Measurements from ENCODE around the gene ABHD13.

Gene ABHD13

DNA sequence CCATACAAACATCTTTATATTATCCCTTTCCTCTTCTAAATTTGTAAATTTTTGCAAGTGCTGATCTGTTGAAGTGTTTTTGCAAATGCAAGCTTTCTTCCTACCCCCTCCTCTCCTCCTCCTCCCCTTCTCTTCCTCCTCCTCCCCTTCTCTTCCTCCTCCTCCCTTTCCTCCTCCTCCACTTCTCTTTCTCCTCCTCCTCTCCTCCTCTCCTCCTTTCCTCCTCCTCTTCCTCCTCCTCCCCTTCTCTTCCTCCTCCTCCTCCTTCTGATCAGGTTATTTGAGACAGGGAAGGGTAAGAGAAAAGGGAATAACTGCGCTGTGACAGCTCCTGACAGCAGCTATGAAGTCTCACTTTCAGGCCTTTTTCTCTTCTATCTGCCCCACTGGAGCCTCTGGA is 60.3 kb downstream of the ABHD13 start:
- Histone ChIP-seq H3K79me2 (ENCODE audit: control insufficient read depth, insufficient read depth, low read length) (no peaks in the 10 kb centered on the region), H3K4me2 (ENCODE audit: low read length) (no peak overlapping the region)
- WGBS (ENCODE audit: extremely low coverage, insufficient coverage, low lambda C conversion rate) = no CpG with 5 or more reads among the region's 1 CpG

DNA sequence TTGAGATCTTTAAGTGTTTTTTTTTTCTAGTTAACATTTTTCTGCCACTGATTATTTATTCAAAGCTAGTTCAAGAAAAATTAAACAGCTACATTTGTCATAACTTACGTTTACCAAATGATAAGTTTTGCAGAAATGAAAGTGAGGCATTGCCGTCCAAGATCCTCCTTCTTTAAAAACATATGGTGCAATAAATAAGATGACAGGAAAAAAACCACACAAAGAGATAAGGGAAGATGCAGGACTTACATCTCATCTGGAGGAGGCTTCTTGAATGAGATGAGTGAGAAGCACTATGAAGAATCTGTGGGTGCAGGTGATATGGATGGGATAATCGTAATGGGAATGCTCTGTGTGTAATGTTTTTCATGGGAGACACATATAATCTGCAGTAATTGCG is 63.7 kb downstream of the ABHD13 start:
- H3K27ac ChIP-seq (ENCODE audit: low read depth, low read length) = no peak overlapping the region
- H2AK5ac ChIP-seq (ENCODE audit: low read length) = no peak overlapping the region
- H3K4me1 ChIP-seq (ENCODE audit: control insufficient read depth, low read depth, low read length) = no peaks in the 10 kb centered on the region
- H2BK120ac ChIP-seq (ENCODE audit: low read depth, low read length) = no peak overlapping the region
- no peak overlapping the region for H2BK5ac ChIP-seq (ENCODE audit: low read length)
- 100% methylated on average over 1 of the region's 4 CpGs for WGBS (ENCODE audit: extremely low coverage, insufficient coverage, low lambda C conversion rate)
- no peak overlapping the region for H3K4ac ChIP-seq (ENCODE audit: low read depth, low read length)
- no peak for DNase-seq
- H3K9ac ChIP-seq (ENCODE audit: low read length) = no peak overlapping the region
- H3K27me3 ChIP-seq (ENCODE audit: insufficient read depth, low read length, poor library complexity) = no peaks in the 10 kb centered on the region
- no peak overlapping the region for H3K4me2 ChIP-seq (ENCODE audit: low read length)
- no peak overlapping the region for H3K4me3 ChIP-seq (ENCODE audit: low read length)
- H3K79me2 ChIP-seq (ENCODE audit: control insufficient read depth, insufficient read depth, low read length) = no peaks in the 10 kb centered on the region
- no peak overlapping the region for H2BK15ac ChIP-seq (replicated peaks; ENCODE audit: low read depth)
- no peaks in the 10 kb centered on the region for H3K36me3 ChIP-seq (ENCODE audit: control insufficient read depth, insufficient read depth, low read length)
- H3K56ac ChIP-seq (ENCODE audit: low read length) = no peak overlapping the region
- H3K79me1 ChIP-seq (ENCODE audit: low read length) = no peaks in the 10 kb centered on the region
- H3K18ac ChIP-seq (ENCODE audit: low read length) = no peak overlapping the region
- H4K5ac ChIP-seq (ENCODE audit: low read length) = no peak overlapping the region
- no peak overlapping the region for H3K23ac ChIP-seq (ENCODE audit: low read length)
- no peak overlapping the region for H4K8ac ChIP-seq (ENCODE audit: low read depth, low read length)

More for the DNA sequence above, 60.3 kb downstream of the ABHD13 start:
- H3K4me3 ChIP-seq (ENCODE audit: low read length) = no peak overlapping the region
- H2BK120ac ChIP-seq (ENCODE audit: low read depth, low read length) = no peak overlapping the region
- no peak overlapping the region for H3K23ac ChIP-seq (ENCODE audit: low read length)
- no peak overlapping the region for H3K56ac ChIP-seq (ENCODE audit: low read length)
- no peak overlapping the region for H2AK5ac ChIP-seq (ENCODE audit: low read length)
- no peaks in the 10 kb centered on the region for H3K4me1 ChIP-seq (ENCODE audit: control insufficient read depth, low read depth, low read length)
- H3K27me3 ChIP-seq (ENCODE audit: insufficient read depth, low read length, poor library complexity) = no peaks in the 10 kb centered on the region
- no peaks in the 10 kb centered on the region for H3K36me3 ChIP-seq (ENCODE audit: control insufficient read depth, insufficient read depth, low read length)
- no peaks in the 10 kb centered on the region for H3K79me1 ChIP-seq (ENCODE audit: low read length)
- H3K18ac ChIP-seq (ENCODE audit: low read length) = no peak overlapping the region
- no peak overlapping the region for H4K5ac ChIP-seq (ENCODE audit: low read length)
- H3K27ac ChIP-seq (ENCODE audit: low read depth, low read length) = no peak overlapping the region
- H3K9ac ChIP-seq (ENCODE audit: low read length) = no peak overlapping the region
- no peak overlapping the region for H4K8ac ChIP-seq (ENCODE audit: low read depth, low read length)
- H3K4ac ChIP-seq (ENCODE audit: low read depth, low read length) = no peak overlapping the region
- H2BK5ac ChIP-seq (ENCODE audit: low read length) = no peak overlapping the region
- no peak for DNase-seq
- no peak overlapping the region for H2BK15ac ChIP-seq (replicated peaks; ENCODE audit: low read depth)

DNA sequence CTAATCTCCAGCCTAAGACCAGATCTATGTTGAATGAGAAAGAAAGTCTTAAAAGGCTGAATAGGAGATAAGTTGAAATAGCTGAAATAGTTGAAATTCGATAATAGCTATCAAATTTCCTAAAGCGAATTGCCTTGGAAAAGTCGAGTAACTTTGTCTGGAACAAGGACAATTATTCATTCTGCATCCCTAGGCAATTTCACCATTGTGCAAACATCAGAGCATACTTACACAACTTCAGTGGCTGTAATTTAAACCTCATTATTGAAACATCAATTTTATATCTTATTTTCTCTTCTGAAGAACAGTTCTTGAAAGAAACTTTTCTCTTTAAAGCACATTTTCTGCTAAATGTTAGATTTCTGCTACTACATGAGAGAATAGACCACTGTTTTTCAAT is 64.9 kb downstream of the ABHD13 start:
- H3K4me1 ChIP-seq (ENCODE audit: control insufficient read depth, low read depth, low read length) = no peaks in the 10 kb centered on the region
- H4K5ac ChIP-seq (ENCODE audit: low read length) = no peak overlapping the region
- H3K4me3 ChIP-seq (ENCODE audit: low read length) = no peak overlapping the region
- no peak overlapping the region for H4K8ac ChIP-seq (ENCODE audit: low read depth, low read length)
- H3K79me2 ChIP-seq (ENCODE audit: control insufficient read depth, insufficient read depth, low read length) = no peaks in the 10 kb centered on the region
- H3K56ac ChIP-seq (ENCODE audit: low read length) = no peak overlapping the region
- H2BK15ac ChIP-seq (replicated peaks; ENCODE audit: low read depth) = no peak overlapping the region
- H3K27me3 ChIP-seq (ENCODE audit: insufficient read depth, low read length, poor library complexity) = no peaks in the 10 kb centered on the region
- H3K27ac ChIP-seq (ENCODE audit: low read depth, low read length) = no peak overlapping the region
- no peak overlapping the region for H3K4me2 ChIP-seq (ENCODE audit: low read length)
- H2BK120ac ChIP-seq (ENCODE audit: low read depth, low read length) = no peak overlapping the region
- no CpG with 5 or more reads among the region's 3 CpGs for WGBS (ENCODE audit: extremely low coverage, insufficient coverage, low lambda C conversion rate)
- H3K9ac ChIP-seq (ENCODE audit: low read length) = no peak overlapping the region
- DNase-seq = no peak
- no peak overlapping the region for H2AK5ac ChIP-seq (ENCODE audit: low read length)
- no peak overlapping the region for H2BK5ac ChIP-seq (ENCODE audit: low read length)
- no peak overlapping the region for H3K18ac ChIP-seq (ENCODE audit: low read length)
- no peaks in the 10 kb centered on the region for H3K79me1 ChIP-seq (ENCODE audit: low read length)
- no peak overlapping the region for H3K23ac ChIP-seq (ENCODE audit: low read length)
- H3K4ac ChIP-seq (ENCODE audit: low read depth, low read length) = no peak overlapping the region
- H3K36me3 ChIP-seq (ENCODE audit: control insufficient read depth, insufficient read depth, low read length) = no peaks in the 10 kb centered on the region

Measured in mesendoderm (in vitro differentiated cells).